HepG2 (cell line): ENCODE data around the gene SUSD3. TPM values are rescaled to one million over a fixed set of nuclear protein-coding genes. Genes with fewer than 3 reads are reported as not detected.

ENCODE experiments used
- LRRFIP1 ChIP-seq: sonication (generic); formaldehyde crosslinking; conservative IDR thresholded peaks from 2 replicates; pipeline ENCODE4 v1.4.0; 2020; ENCODE audit warnings: missing genetic modification reagents
- NCOA5 ChIP-seq: sonication (generic); formaldehyde crosslinking; IDR thresholded peaks from 2 replicates; pipeline ENCODE4 v1.4.0; 2020; ENCODE audit warnings: missing genetic modification reagents
- NFE2 ChIP-seq: sonication (generic); formaldehyde crosslinking; IDR thresholded peaks from 2 replicates; pipeline ENCODE4 v1.4.0; 2020; ENCODE audit warnings: missing genetic modification reagents
- NR2C2 ChIP-seq: sonication (generic); formaldehyde crosslinking; IDR thresholded peaks from 2 replicates; pipeline ENCODE4 v1.4.0; 2020; ENCODE audit warnings: missing genetic modification reagents, mild to moderate bottlenecking, moderate library complexity, borderline replicate concordance
- POLR2G ChIP-seq: fragments of 200-400 bp; formaldehyde crosslinking; IDR thresholded peaks from 2 replicates; pipeline ENCODE4 v1.6.1; 2018; ENCODE audit warnings: mild to moderate bottlenecking, low read depth, low read length, moderate library complexity
- RNF2 ChIP-seq: fragments of 450-650 bp; conservative IDR thresholded peaks from 2 replicates; pipeline ENCODE4 v1.6.1; 2016; ENCODE audit warnings: low read depth
- SIN3B ChIP-seq: fragments of 150-350 bp; IDR thresholded peaks from 2 replicates; pipeline ENCODE4 v1.6.1; 2014; ENCODE audit warnings: low read length
- SP1 ChIP-seq, 2 experiments: fragments of 450-650 bp in 1 of 2; sonication (generic) in 1 of 2; formaldehyde crosslinking in 1 of 2; IDR thresholded peaks; 2 replicates each; pipeline versions ENCODE4 v1.4.0 to v1.6.1; 2016 to 2020; ENCODE audit warnings: missing genetic modification reagents in 1 of 2
- TCF7 ChIP-seq: sonication (generic); IDR thresholded peaks from 2 replicates; pipeline ENCODE4 v1.6.1; 2016; ENCODE audit warnings: antibody characterized with exemption, low read depth
- TGIF2 ChIP-seq: IDR thresholded peaks from 2 replicates; pipeline ENCODE4 v1.6.1; 2016; ENCODE audit warnings: control low read depth, missing compliant biosample characterization
- TOE1 ChIP-seq: sonication (generic); formaldehyde crosslinking; IDR thresholded peaks from 2 replicates; pipeline ENCODE4 v1.4.0; 2020; ENCODE audit warnings: mild to moderate bottlenecking, missing genetic modification reagents
- XRCC5 ChIP-seq: fragments of 200-400 bp; formaldehyde crosslinking; optimal IDR thresholded peaks from 2 replicates; pipeline ENCODE3; 2017; ENCODE audit warnings: mild to moderate bottlenecking, low read length
- ZNF570 ChIP-seq: sonication (generic); formaldehyde crosslinking; IDR thresholded peaks from 2 replicates; pipeline ENCODE4 v1.4.0; 2020; ENCODE audit warnings: mild to moderate bottlenecking, missing genetic modification reagents, borderline replicate concordance
- ZNF652 ChIP-seq: IDR thresholded peaks from 2 replicates; pipeline ENCODE4 v1.6.1; 2016; ENCODE audit warnings: low read depth, borderline replicate concordance
- ZNF777 ChIP-seq: sonication (generic); formaldehyde crosslinking; IDR thresholded peaks from 2 replicates; pipeline ENCODE4 v1.4.0; 2020; ENCODE audit warnings: missing genetic modification reagents
- polyA plus RNA-seq, 8 experiments: library from polyadenylated mRNA; depleted of rRNA in 3 of 8; stranded (reverse) in 7 of 8; unstranded in 1 of 8; fragments of >200 nt; fragmentation: Illumina TruSeq in 4 of 8; extraction: Trizol in 4 of 8; gene quantifications; 2 replicates each; pipeline versions ENCODE4 v1.2.1 to v1.2.3, GENCODE V29; 2011 to 2016; ENCODE audit warnings: low read depth in 4 of 8, missing spikeins in 1 of 8, mixed read lengths in 1 of 8; ENCODE audit not compliant: insufficient read depth in 1 of 8
- total RNA-seq, 5 experiments: library from RNA; depleted of rRNA; stranded (reverse); fragments of >200 nt; fragmentation: Illumina TruSeq; extraction: Trizol; gene quantifications; 2 replicates each; pipeline ENCODE4 v1.2.3, GENCODE V29; 2016; ENCODE audit warnings: low read depth in 1 of 5
- TF ChIP-seq, protein P1 (sequence below), 2 experiments: sonication (generic) in 1 of 2; formaldehyde crosslinking in 1 of 2; IDR thresholded peaks; 2 replicates each; pipeline versions ENCODE4 v1.4.0 to v1.6.1; 2016 to 2020; ENCODE audit warnings: borderline replicate concordance in 1 of 2, low read depth in 1 of 2, mild to moderate bottlenecking in 1 of 2, missing genetic modification reagents in 1 of 2
- TF ChIP-seq, protein P2 (sequence below): IDR thresholded peaks from 2 replicates; pipeline ENCODE4 v1.6.1; 2016; ENCODE audit warnings: missing compliant biosample characterization, missing genetic modification reagents, borderline replicate concordance
- TF ChIP-seq, protein P3 (sequence below): sonication (generic); formaldehyde crosslinking; IDR thresholded peaks from 2 replicates; pipeline ENCODE4 v1.5.0; 2020; ENCODE audit warnings: missing genetic modification reagents

Gene SUSD3
- total and polyA plus RNA-seq, 2 of the 13 experiments (the other 11 are each of a cell fraction or from before 2014, with no cell fraction given) = 7.0 to 9.1 TPM

GRCh38 chr9:93119953-93120845, 61.7 kb downstream of the SUSD3 start (continued):
- TF ChIP-seq, protein P1, sequence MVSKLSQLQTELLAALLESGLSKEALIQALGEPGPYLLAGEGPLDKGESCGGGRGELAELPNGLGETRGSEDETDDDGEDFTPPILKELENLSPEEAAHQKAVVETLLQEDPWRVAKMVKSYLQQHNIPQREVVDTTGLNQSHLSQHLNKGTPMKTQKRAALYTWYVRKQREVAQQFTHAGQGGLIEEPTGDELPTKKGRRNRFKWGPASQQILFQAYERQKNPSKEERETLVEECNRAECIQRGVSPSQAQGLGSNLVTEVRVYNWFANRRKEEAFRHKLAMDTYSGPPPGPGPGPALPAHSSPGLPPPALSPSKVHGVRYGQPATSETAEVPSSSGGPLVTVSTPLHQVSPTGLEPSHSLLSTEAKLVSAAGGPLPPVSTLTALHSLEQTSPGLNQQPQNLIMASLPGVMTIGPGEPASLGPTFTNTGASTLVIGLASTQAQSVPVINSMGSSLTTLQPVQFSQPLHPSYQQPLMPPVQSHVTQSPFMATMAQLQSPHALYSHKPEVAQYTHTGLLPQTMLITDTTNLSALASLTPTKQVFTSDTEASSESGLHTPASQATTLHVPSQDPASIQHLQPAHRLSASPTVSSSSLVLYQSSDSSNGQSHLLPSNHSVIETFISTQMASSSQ (IDR thresholded peaks at IDR 0.05; ENCODE audit: low read depth) = no peak
- TF ChIP-seq, protein P1 (CRISPR knock-in tag; IDR thresholded peaks at IDR 0.05; ENCODE audit: borderline replicate concordance) = peak; percentile 82
- 0 out of 2 replicates have a peak, but pooled peaks have one; percentile 31 for TF ChIP-seq ZNF652 (CRISPR knock-in tag)
- TF ChIP-seq LRRFIP1 (CRISPR knock-in tag) = no peak
- TF ChIP-seq TCF7 = no peak
- no peak for TF ChIP-seq ZNF777 (CRISPR knock-in tag)
- TF ChIP-seq, protein P2, sequence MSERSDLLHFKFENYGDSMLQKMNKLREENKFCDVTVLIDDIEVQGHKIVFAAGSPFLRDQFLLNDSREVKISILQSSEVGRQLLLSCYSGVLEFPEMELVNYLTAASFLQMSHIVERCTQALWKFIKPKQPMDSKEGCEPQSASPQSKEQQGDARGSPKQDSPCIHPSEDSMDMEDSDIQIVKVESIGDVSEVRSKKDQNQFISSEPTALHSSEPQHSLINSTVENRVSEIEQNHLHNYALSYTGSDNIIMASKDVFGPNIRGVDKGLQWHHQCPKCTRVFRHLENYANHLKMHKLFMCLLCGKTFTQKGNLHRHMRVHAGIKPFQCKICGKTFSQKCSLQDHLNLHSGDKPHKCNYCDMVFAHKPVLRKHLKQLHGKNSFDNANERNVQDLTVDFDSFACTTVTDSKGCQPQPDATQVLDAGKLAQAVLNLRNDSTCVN (CRISPR knock-in tag) = peak; percentile 85; the same call in 1 of the 2 replicates
- peak; percentile 66; the same call in 1 of the 2 replicates for TF ChIP-seq RNF2
- no peak for TF ChIP-seq NFE2 (CRISPR knock-in tag)
- TF ChIP-seq POLR2G = peak; percentile 78
- TF ChIP-seq TGIF2 (CRISPR knock-in tag) = peak; percentile 90; the same call in 1 of the 2 replicates
- TF ChIP-seq XRCC5 = peak; percentile 92
- TF ChIP-seq, protein P3, sequence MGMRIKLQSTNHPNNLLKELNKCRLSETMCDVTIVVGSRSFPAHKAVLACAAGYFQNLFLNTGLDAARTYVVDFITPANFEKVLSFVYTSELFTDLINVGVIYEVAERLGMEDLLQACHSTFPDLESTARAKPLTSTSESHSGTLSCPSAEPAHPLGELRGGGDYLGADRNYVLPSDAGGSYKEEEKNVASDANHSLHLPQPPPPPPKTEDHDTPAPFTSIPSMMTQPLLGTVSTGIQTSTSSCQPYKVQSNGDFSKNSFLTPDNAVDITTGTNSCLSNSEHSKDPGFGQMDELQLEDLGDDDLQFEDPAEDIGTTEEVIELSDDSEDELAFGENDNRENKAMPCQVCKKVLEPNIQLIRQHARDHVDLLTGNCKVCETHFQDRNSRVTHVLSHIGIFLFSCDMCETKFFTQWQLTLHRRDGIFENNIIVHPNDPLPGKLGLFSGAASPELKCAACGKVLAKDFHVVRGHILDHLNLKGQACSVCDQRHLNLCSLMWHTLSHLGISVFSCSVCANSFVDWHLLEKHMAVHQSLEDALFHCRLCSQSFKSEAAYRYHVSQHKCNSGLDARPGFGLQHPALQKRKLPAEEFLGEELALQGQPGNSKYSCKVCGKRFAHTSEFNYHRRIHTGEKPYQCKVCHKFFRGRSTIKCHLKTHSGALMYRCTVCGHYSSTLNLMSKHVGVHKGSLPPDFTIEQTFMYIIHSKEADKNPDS = 0 out of 2 replicates have a peak, but pooled peaks have one; percentile 66
- TF ChIP-seq SP1 (IDR thresholded peaks at IDR 0.05) = no peak
- TF ChIP-seq SP1 (CRISPR knock-in tag; IDR thresholded peaks at IDR 0.05) = peak; percentile 53
- TF ChIP-seq SIN3B = no peak
- TF ChIP-seq ZNF570 = no peak
- TF ChIP-seq NR2C2 = peak; percentile 70; the same call in 1 of the 2 replicates
- TF ChIP-seq NCOA5 = no peak
- TF ChIP-seq TOE1 = 0 out of 2 replicates have a peak, but pooled peaks have one; percentile 57
